OCI-LY7 (cell line): ENCODE measurements around the gene GPN3.

ENCODE experiments used
- EZH2phosphoT487 ChIP-seq: fragments of 200-600 bp; sonication (generic); IDR thresholded peaks from 2 replicates; pipeline ENCODE4 v1.6.1; 2018; ENCODE audit warnings: low read depth, borderline replicate concordance, mild to moderate bottlenecking, mixed run types, antibody characterized with exemption, low read length, moderate library complexity, mixed read lengths
- TF ChIP-seq, protein P1 (sequence below): fragments of 200-600 bp; sonication (generic); conservative IDR thresholded peaks from 2 replicates; pipeline ENCODE4 v1.5.1; 2014; ENCODE audit warnings: mild to moderate bottlenecking, antibody characterized with exemption, low read length, moderate library complexity, mixed read lengths

DNA sequence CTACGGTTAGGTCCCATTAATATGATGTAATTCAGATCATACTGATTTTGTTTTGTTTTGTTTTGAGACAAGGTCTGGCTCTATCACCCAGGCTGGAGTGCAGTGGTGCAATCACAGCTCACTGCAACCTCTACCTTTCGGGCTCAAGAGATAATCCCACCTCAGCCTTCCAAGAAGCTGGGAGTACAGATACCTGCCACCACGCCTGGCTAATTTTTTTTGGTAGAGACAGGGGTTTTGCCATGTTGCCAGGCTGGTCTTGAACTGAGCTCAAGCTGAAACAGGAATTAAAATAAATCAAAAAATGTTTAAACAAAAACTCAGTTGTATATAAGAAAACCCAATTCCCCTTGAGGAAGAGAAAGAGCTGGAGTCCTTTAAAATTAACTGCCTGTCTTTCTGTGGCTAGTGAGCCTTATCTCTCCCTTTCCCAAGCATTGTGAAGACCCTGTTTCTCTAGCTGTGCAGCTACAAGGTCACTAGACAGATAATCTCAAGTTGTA lies 46.8 kb downstream of the GPN3 start:
- TF ChIP-seq, protein P1, sequence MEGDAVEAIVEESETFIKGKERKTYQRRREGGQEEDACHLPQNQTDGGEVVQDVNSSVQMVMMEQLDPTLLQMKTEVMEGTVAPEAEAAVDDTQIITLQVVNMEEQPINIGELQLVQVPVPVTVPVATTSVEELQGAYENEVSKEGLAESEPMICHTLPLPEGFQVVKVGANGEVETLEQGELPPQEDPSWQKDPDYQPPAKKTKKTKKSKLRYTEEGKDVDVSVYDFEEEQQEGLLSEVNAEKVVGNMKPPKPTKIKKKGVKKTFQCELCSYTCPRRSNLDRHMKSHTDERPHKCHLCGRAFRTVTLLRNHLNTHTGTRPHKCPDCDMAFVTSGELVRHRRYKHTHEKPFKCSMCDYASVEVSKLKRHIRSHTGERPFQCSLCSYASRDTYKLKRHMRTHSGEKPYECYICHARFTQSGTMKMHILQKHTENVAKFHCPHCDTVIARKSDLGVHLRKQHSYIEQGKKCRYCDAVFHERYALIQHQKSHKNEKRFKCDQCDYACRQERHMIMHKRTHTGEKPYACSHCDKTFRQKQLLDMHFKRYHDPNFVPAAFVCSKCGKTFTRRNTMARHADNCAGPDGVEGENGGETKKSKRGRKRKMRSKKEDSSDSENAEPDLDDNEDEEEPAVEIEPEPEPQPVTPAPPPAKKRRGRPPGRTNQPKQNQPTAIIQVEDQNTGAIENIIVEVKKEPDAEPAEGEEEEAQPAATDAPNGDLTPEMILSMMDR = no peak
- TF ChIP-seq EZH2phosphoT487 = no peak
